Measurements from ENCODE around the gene C2orf74. TPM values are rescaled to one million over a fixed set of nuclear protein-coding genes. Genes with fewer than 3 reads are reported as not detected.

C2orf74 gene
- total and polyA plus RNA-seq, 9 of the 15 experiments (the other 6 are each of a cell fraction or from before 2014, with no cell fraction given): not detected

GRCh38 chr2:61176755-61177726 is 15.1 kb downstream of the C2orf74 start (continued):
- TF ChIP-seq E2F8 (IDR thresholded peaks at IDR 0.05; ENCODE audit: low read depth, partially characterized antibody) (peak; percentile 27), ZNF280A (IDR thresholded peaks at IDR 0.05; ENCODE audit: low read depth, partially characterized antibody) (no peak), POLR2B (IDR thresholded peaks at IDR 0.05; ENCODE audit: low read depth, partially characterized antibody) (peak; percentile 88), KDM1A (IDR thresholded peaks at IDR 0.05) (no peak), MAX (CRISPR knock-in tag; IDR thresholded peaks at IDR 0.05) (peak; percentile 74), CREM (IDR thresholded peaks at IDR 0.05; ENCODE audit: low read depth) (peak; percentile 92), MEIS2 (IDR thresholded peaks at IDR 0.05; ENCODE audit: partially characterized antibody) (peak; percentile 28), RB1 (IDR thresholded peaks at IDR 0.05; ENCODE audit: low read depth) (peak; percentile 79), ELK3 (CRISPR knock-in tag; IDR thresholded peaks at IDR 0.05) (no peak), TCF7 (IDR thresholded peaks at IDR 0.05; ENCODE audit: borderline replicate concordance) (peak; percentile 33; the same call in 1 of the 2 replicates), HMBOX1 (IDR thresholded peaks at IDR 0.05) (peak; percentile 77), ZNF311 (CRISPR knock-in tag; IDR thresholded peaks at IDR 0.05) (no peak), RFX1 (IDR thresholded peaks at IDR 0.05) (no peak), ZNF347 (CRISPR knock-in tag; IDR thresholded peaks at IDR 0.05; ENCODE audit: low read depth) (no peak), HMGN3 (IDR thresholded peaks at IDR 0.05; ENCODE audit: borderline replicate concordance, extremely low read depth, insufficient read length, low read depth, low read length) (peak; percentile 98), HLTF (IDR thresholded peaks at IDR 0.05) (no peak), HNRNPLL (IDR thresholded peaks at IDR 0.05; ENCODE audit: low read depth, low read length, poor library complexity, severe bottlenecking) (peak; percentile 82), RFX5 (IDR thresholded peaks at IDR 0.05; ENCODE audit: low read depth, low read length) (no peak), ESRRB (CRISPR knock-in tag; IDR thresholded peaks at IDR 0.05; ENCODE audit: borderline replicate concordance) (no peak), GTF2E2 (tag; IDR thresholded peaks at IDR 0.05) (peak; percentile 96), NBN (IDR thresholded peaks at IDR 0.05; ENCODE audit: low read depth) (peak; percentile 85)
